Uterus (tissue), 2 donors: ENCODE data around the gene ADAP1.

Source experiments
- POLR2A ChIP-seq, 2 donors: fragments of 450-650 bp; IDR thresholded peaks; one replicate each; pipeline ENCODE4 v1.6.1; 2016; ENCODE audit warnings: antibody characterized with exemption in 2 of 2, mild to moderate bottlenecking in 1 of 2, moderate library complexity in 1 of 2
- TF ChIP-seq, protein P1 (sequence below), 4 experiments: fragments of 200-600 bp in 2 of 4; fragments of 450-650 bp in 2 of 4; sonication (generic) in 2 of 4; IDR thresholded peaks; one replicate each; pipeline ENCODE4 v1.5.1; 2016 to 2019; ENCODE audit warnings: antibody characterized with exemption in 4 of 4, mild to moderate bottlenecking in 2 of 4, moderate library complexity in 1 of 4

DNA sequence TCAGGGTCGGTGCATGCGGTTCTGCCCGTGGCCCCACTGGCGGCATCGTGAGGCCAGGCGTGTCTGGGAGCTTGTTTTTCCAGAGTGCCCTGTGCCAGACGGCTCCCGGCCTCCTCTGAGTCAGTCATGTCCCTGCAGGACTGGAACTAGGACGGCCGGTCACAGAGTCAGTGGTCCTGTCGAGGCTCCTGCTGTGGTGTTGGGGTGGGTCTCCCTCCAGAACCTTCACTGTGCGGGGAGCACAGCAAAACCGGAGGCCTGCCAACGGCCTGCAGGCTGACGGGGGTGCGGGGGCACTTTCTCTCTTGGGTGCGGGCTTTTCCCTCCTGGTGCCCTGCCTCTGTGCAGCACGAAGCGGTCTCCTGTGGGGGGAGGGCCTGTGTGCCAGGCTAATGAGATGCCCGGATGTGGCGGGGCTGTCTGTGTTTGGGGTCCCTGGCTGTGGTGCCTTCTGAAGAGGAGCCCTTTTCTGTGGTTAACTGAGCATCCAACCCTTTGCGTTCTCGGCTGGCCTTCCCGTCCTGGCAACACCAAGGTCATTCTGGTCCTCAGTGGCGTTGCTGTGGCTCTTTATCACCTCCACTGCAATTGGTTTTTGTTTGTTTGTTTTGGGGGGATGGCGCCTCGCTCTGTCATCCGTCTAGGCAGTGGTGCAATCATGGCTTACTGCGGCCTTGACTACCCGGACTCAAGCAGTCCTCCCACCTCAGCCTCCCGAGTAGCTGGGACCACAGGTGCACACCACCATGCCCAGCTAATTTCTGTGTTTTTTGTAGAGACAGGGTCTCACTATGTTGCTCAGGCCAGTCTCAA is 70.1 kb downstream of the ADAP1 start:
- TF ChIP-seq, protein P1, sequence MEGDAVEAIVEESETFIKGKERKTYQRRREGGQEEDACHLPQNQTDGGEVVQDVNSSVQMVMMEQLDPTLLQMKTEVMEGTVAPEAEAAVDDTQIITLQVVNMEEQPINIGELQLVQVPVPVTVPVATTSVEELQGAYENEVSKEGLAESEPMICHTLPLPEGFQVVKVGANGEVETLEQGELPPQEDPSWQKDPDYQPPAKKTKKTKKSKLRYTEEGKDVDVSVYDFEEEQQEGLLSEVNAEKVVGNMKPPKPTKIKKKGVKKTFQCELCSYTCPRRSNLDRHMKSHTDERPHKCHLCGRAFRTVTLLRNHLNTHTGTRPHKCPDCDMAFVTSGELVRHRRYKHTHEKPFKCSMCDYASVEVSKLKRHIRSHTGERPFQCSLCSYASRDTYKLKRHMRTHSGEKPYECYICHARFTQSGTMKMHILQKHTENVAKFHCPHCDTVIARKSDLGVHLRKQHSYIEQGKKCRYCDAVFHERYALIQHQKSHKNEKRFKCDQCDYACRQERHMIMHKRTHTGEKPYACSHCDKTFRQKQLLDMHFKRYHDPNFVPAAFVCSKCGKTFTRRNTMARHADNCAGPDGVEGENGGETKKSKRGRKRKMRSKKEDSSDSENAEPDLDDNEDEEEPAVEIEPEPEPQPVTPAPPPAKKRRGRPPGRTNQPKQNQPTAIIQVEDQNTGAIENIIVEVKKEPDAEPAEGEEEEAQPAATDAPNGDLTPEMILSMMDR (IDR thresholded peaks at IDR 0.05), result no peak
- no peak for TF ChIP-seq POLR2A (IDR thresholded peaks at IDR 0.05)
